Measurements from ENCODE around the gene KCNJ2. TPM values are rescaled to one million over a fixed set of nuclear protein-coding genes. Genes with fewer than 3 reads are reported as not detected.

The KCNJ2 gene
- total and polyA plus RNA-seq, 8 donors, result 0.31 to 6.4 (median 2.9) TPM; not detected in 1

- H3K9me3 ChIP-seq, result no peaks in the 10 kb centered on the region
- no peaks in the 10 kb centered on the region for H3K36me3 ChIP-seq
- no peak overlapping the region for H3K27ac ChIP-seq
- H3K4me1 ChIP-seq, result no peaks in the 10 kb centered on the region
- DNase-seq, result no peak
- no peak overlapping the region for H3K4me3 ChIP-seq
- 20 to 42% (median 28%) methylated on average over 2 of the region's 2 CpGs for WGBS, 5 donors
- TF ChIP-seq POLR2A (IDR thresholded peaks at IDR 0.05) (no peak), CTCF (IDR thresholded peaks at IDR 0.05) (no peak), EP300 (IDR thresholded peaks at IDR 0.05) (no peak), POLR2AphosphoS5 (IDR thresholded peaks at IDR 0.05) (no peak)
- intact Hi-C loops (cut with DNase I; ENCODE audit: low total_unique reads), result no loop called here
- H3K27me3 ChIP-seq, result no peaks in the 10 kb centered on the region
Observed at GRCh38 chr17:70159980-70160379, 9.4 kb upstream of the KCNJ2 start.

GRCh38 chr17:70161519-70161918 is 7.8 kb upstream of the KCNJ2 start:
- Histone ChIP-seq H3K36me3 (no peaks in the 10 kb centered on the region), H3K4me3 (no peak overlapping the region), H3K27ac (no peak overlapping the region), H3K27me3 (no peaks in the 10 kb centered on the region), H3K4me1 (no peaks in the 10 kb centered on the region), H3K9me3 (no peaks in the 10 kb centered on the region)
- 41 to 78% (median 68%) methylated on average over 1 of the region's 1 CpG for WGBS, 5 donors
- intact Hi-C loops (cut with DNase I; ENCODE audit: low total_unique reads), result no loop called here
- TF ChIP-seq POLR2AphosphoS5 (IDR thresholded peaks at IDR 0.05), result no peak
- TF ChIP-seq POLR2A (IDR thresholded peaks at IDR 0.05), result no peak
- no peak for TF ChIP-seq EP300 (IDR thresholded peaks at IDR 0.05)
- TF ChIP-seq CTCF (IDR thresholded peaks at IDR 0.05), result no peak
- DNase-seq, result no peak

- peaks cover 0 to 24% (median 16%) of the 10 kb centered on the region in 4 donors for H3K4me1 ChIP-seq
- no peak overlapping the region for H3K4me3 ChIP-seq
- H3K36me3 ChIP-seq, result no peaks in the 10 kb centered on the region
- H3K27me3 ChIP-seq, result peaks cover 0 to 10% (median 0%) of the 10 kb centered on the region in 3 donors
- no peak overlapping the region for H3K27ac ChIP-seq
- TF ChIP-seq POLR2AphosphoS5 (IDR thresholded peaks at IDR 0.05) (no peak), EP300 (IDR thresholded peaks at IDR 0.05) (no peak), POLR2A (IDR thresholded peaks at IDR 0.05) (no peak), CTCF (IDR thresholded peaks at IDR 0.05) (no peak)
- H3K9me3 ChIP-seq, result no peaks in the 10 kb centered on the region
- no peak for DNase-seq
- intact Hi-C loops (cut with DNase I; ENCODE audit: low total_unique reads), result no loop called here
- 68 to 82% (median 72%) methylated on average over 2 of the region's 2 CpGs for WGBS, 5 donors
Observed at GRCh38 chr17:70165383-70165782, 3.9 kb upstream of the KCNJ2 start.

GRCh38 chr17:70166615-70167014 is 2.7 kb upstream of the KCNJ2 start:
- intact Hi-C loops (cut with DNase I; ENCODE audit: low total_unique reads), result no loop called here
- no peak for TF ChIP-seq CTCF (IDR thresholded peaks at IDR 0.05)
- TF ChIP-seq EP300 (IDR thresholded peaks at IDR 0.05), result no peak
- no peak for TF ChIP-seq POLR2A (IDR thresholded peaks at IDR 0.05)
- TF ChIP-seq POLR2AphosphoS5 (IDR thresholded peaks at IDR 0.05), result no peak
- Histone ChIP-seq H3K4me1 (peaks cover 0 to 33% (median 17%) of the 10 kb centered on the region in 4 donors), H3K9me3 (no peaks in the 10 kb centered on the region), H3K27me3 (peaks cover 0 to 20% (median 0%) of the 10 kb centered on the region in 3 donors), H3K4me3 (no peak overlapping the region), H3K36me3 (no peaks in the 10 kb centered on the region), H3K27ac (no peak overlapping the region)
- 87 to 88% (median 87%) methylated on average over 4 of the region's 4 CpGs for WGBS, 5 donors
- DNase-seq, result no peak

Measured in stomach (tissue), 9 donors.